ENCODE data around the gene PAM16.
A peak's percentile ranks its signal among the peaks of the same experiment; 100 is the strongest.

The PAM16 gene

DNA sequence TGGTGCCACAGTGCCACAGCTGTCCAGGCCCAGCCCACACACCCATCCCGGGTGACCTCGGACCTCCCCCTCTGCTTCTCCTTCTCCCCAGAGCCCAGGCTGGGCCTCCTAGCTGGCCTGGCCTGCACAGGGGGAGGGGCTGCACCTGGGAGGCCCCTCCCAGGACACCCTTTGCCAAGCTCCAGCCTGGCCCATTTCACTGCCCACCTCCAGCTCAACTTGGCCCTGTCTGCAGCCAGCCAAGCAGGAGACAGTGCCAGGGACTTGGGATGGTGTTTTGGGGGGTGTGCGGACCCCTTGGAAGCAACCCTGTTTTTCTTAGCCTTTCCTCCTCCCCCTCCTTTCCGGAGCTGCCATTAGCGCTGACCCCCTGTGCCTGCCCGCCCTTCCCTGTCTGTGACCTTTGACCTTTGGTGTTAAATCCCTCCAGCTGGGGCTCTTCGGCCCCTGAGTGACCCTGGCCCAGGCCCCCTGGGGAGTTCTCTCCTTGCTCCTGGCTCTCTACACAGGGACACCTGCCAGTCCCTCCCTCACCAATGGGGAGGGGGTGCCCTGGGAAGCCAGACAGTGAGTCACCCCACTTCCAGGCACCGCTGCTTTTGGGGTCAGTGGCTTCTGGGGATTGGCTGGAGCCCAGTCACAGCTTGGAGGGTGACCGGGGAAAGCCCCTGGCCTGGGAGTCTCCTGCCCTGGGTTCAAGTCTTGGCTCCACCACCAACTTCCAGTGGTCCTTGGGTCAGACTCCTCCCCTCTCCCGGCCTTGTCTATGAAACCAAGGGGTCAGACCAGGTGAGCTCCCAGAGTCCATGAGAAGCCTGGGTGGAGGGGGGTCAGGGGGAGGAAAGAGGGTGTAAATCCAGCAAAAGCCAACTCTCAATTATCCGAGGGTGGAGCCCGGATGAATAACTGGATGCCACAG, 33.3 kb downstream of the PAM16 start:
- no peak for DNase-seq

DNA sequence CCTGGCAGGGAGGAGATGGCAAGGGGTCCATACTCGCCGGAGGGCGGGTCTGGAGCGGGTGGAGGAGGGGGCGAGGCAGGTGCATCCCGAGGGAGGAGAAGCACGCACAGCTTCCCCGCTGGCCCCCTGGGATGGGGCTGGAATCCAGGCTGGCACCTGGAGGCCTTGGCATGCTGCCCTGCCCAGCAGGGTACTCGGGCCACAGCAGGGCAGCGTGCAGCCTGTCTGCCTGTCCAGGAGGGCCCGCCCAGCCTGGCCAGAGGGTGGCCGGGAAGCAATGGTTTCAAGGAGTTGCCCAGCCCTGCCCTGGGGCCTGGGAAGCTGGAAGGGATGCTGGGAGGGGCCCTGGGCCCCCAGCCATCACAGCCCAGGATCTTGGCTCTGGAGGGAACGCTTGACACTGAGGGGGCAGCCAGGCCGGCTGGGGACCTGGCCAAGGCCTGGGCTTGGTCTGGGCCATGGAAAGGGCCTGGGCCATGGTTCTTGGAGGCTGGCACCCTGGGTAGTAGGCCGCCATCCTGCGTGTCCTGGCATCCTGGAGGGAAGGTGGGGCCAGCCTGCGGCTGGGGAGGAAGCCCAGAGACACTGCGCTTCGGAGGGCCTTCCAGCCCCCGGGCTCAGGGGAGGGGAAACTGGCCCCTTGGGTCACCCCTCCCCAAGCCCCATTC, 34.1 kb downstream of the PAM16 start:
- DNase-seq = no peak

DNA sequence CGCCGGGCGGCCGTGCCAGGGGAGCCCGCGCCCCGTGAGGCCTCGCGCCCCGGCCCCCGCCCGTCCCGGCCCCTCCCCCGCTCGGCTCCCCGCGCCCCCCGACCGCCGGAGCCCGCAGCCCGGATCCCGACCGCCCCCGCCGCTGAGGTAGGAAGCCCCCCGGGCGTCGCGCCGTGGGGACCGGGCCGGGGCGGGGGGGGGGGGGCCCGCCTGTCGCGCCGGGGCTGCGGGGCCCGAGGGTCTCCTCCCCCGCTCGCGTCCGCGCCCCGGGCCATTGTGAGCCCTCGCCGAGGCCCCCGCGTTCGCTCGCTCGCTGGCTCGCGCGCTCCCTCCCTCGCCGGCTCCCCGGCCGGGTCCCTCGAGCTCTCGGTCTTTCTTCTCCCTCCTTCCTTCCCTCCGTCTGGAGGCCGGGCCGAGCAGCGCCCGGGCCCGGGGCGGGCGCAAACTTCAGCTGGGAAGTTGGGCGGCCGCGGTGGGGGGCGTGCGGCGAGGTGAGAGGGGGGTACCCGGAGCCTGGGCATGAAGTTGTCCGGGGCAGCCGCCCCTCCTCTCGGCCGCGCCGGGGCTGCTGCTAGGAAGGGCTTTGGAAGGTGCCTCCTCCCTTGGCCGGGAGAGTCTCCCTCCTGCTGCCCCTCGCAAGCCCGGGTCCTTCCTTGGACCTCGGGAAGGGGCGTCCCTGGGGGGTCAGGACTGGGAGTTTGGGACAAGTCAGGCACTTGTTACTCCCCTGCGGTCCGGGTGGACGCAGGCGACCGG, 34.8 kb downstream of the PAM16 start:
- DNase-seq = no peak

DNA sequence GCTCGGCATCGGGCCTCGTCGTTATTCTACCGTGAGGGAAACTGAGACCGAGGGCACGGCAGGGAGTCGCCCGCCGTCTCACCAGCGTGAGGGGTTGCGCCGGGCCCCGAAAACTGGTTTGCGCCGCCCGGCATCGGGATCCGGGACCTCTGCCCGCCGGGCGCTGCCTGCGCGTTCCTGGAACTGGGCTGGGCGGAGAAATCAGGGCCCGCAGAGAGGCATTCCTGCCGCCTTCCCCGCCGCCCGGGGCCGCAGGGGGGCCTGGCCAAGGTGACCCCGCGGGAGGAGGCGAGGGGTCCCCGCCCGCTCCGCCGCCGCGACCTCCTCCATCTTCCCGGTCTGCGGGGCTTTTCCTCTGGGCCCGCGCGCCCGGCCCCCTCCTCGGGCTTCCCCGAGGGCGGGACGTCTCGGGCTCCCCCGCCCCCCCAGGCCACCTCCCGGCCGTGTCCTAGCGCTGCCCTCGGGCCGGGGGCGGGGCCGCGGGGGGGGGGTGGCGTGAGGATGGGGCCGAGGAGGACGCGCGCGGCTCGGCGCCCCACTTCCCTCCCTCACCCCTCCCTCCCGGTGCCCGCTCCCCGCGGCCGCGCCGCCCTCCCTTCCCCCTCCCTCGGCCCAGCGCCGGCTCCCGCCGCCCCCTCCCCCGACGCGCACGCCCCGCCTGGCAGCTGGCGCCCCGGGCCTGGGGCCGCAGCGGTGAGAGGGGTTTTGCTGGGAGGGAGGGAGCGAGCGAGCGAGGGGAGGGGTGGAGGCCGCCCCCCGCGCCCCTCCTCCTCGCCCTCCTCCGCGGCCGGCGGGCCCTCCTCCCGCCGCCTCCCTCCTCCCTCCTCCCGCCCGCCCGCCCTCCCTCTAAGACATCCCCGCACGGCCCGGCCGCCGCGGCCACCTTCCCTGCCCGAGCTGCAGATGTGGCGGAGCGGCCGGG, 35.7 kb downstream of the PAM16 start, which contains the start of gene GLIS2:
Gene GLIS2, plus strand, starts transcription at position 882 of the 922 bp plus-strand sequence. CDS start 16,214 bp downstream, outside the sequence.
- peak; percentile 20 to 57 for DNase-seq

DNA sequence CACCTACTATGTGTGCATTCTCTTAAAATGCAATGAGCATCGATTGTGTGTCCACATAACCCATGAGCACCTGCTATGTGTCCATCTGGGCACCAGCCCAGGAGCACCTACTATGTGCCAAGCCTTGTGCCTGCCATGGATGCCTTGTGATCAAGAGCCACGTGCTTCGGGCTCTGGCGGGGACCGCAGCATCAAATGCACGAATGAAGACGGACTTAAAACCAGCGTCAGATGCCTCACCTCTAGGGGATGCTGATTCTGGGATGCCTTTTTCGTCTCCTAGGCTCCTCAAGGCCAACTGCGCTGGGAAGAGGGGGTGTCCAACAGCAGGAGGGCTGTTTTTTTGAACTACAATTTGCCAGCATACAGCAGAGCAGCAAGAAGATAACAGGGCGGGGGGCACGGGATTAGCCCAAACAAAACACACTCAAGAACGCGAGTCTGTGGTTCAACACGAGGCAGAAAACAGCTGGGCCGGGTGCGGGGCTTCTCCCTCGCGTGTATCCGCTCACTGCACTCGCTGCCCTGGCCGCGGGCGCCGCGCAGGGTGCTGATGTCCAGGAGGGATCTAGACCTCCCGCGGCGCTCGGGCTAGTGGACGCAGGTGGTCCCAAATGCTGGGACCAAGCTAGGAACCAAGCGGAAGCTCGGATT, 36.5 kb downstream of the PAM16 start:
- DNase-seq = peak in 1 of 2 donors; percentile 32

DNA sequence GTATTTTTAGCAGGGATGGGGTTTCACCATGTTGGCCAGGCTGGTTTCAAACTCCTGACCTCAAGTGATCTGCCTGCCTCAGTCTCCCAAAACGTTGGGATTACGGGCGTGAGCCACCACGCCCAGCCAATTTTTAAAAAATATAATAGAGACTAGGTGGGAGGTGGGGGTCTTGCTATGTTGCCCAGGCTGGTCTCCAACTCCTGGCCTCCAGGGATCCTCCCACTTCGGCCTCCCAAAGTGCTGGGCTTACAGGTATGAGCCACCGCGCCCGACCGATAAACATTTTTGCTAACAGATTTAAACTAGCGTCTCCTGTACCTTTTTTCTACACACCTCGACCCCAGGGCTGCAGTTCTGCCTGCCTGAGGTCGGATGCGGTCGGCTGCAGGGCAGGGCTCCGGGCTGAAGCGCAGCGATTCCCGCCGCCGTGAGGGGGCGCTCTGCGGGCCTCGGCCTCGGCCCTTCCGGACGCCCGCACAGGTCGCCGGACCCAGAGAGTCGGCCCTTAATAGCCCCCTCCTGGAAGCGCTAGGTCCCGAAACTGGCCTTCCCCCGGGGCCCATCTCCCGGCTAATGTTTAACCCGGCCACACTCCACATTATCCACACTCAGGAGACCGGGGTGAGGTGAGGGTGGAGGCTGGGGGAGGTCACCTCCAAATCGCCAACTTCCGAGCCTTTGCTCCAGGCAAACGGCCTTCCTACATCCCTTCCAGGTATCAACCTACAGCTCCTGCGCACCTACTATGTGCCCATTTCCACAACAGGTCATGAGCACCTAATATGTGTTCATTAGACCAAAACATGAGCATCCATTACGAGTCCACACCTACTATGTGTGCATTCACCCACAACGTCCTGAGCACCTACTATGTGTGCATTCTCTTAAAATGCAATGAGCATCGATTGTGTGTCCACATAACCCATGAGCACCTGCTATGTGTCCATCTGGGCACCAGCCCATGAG, 37.3 kb downstream of the PAM16 start:
- DNase-seq = peak in 1 of 2 donors; percentile 27

DNA sequence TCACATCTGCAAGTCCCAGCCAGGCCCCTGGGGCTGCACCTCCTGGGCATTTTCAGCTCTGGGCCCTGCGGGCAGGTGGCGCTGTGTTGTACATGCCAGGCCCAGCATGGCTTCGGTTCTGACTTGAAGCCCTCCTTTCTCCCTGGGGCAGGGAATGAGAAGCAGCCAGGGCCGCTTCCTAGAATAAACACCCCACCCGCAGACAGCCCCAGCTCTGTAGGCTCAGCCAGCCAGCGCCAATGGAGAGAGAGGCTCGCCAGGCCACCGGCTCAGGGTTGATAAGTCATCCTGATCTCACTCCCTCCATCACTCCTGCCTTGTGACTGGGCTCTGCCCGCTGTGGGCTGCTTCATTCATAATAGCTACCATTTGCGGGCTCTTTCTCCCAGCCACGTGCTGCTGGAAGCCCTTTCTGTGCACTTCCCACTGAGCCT, 41.3 kb downstream of the PAM16 start:
- DNase-seq = peak; percentile 63 to 68

DNA sequence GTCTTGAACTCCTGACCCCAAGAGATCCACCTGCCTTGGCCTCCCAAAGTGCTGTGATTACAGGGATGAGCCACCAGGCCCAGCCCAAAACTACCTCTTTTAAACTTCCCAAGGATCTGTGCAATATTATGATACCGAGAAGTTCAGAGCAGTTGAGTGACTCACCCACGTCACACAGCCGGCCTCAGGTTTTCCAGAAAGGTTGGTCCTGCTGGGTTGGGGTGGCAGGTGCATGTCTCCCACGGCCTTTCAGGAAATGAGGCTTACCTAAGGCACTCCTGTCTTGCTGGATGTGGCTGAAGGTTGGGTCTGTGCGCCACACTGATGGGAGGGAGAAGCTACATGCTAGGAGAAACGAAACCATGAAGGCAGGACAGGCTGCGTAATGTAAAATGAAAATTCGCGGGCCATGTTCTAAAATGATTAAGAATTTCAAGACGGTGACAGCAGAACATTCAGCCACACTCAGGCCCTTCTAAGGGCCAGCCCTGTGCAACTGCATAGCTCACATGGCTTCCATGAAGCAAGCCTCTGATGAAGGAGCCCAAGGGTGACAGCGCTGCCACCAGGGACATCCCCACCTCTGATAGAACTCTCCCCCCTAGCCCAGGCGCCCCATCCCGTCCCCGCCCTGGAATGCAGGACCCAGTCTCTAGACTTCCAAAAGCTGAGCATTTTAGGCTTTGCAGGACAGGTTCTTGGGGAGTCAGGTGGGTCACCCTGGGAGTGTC, 41.9 kb downstream of the PAM16 start:
- DNase-seq = no peak

DNA sequence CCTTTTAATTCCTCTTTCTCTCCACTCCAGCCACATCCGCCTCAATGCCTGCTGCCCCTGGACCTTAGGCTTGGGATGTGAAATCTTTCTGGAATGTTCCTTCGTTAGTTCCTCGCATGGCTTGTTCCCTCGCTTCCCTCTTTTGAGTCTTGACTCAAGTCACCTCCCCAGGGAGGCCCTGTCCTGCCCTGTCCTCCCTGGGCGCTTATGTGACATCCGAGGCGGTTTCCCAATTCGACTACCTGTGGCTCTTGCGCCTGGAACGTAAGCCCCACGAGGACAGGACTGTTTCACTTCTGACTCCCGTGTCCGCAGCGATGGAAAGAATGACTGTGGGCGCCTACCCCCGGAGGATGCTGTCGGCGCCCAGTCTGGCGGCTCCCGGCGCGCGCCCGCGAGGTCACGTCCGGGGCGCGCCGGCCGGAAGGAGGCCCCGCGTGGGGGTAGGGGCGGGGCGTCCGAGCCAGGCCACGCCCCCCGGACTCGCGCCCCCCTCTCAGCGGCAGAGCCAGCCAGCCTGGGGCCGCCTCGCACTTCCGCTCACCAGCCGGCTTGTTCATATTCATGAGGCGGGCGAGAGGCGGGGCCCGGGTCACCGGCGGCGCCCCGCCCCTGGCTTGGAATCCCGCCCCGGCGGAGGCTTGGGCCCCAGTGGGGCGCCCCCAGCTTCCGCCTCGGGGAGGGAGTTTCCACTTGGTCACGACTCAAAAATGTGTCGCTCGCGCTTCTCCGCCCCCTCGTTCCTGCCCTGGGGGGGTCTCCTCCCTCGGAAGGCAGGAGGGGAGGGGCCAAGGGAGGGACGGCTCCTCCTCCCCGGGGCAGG, 43.7 kb downstream of the PAM16 start:
- DNase-seq = peak; percentile 98

DNA sequence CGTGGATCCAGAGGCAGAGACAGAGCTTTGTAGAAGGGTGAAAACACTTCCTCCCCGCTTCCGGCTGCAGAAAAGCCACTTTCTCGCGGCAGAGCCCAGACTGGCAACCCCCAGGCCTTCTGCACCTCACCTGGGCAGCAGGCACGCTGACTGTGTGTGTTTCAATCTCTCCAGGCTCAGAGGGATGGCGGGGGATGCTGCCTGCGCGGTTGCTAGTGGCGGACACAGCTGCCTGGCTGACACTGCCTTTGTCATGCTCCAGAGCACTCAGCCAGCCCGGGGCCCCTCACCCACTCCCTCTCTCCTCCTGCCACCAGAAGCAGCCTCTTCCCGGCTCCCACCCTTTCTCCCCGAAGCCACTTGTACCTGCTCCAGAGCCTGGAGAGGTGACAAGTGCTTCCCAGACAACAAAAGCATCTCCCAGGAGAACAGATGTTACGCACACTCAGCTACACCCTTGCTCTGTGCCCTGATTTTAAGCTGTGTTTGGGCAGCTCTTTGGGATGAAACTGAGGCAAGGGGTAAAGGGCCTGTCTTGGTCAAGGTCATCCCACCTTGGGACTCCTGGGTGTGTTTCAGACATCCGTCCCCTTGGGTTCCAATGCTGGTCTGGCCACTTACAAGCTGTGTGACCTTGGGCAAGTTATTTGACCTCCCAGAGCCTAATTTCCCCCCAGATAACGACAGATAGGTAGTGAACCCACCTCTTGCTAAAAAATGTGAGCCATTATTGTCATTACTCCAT, 44.5 kb downstream of the PAM16 start:
- DNase-seq = peak; percentile 28 to 62

DNA sequence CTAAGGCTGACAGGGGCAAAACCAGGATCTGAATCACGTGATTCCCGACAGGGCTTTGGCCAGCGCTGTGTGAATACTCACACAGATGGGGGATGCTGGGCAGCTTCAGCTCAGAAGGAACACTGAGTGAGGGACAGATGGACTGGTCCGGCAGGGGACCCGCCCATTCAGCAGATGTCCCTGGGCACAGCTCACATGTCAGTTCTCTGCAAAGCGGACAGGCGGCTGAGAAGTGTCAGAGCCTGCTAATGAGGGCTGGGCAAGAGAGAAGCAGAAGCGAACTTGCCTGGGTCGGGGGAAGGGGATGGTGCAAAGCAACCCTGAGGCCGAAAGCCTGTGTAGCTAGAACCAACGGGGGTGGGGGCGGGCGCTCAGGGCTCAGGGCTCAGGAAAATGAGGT, 47.1 kb downstream of the PAM16 start:
- no peak for DNase-seq

DNA sequence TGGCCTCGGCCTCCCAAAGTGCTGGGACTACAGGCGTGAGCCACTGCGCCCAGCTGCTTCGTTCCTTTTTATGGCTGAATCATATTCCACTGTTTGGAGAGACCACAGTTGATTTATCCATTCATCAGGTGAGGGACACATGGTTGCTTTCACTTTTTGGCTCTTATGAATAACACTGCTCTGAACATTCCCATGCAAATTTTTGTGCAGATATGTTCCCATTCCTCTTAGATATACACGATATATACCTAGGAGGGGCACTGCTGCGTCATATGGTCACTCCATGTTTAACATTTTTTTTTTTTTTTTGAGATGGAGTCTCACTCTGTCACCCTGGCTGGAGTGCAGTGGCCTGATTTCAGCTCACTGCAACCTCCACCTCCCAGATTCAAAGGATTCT, 49.2 kb downstream of the PAM16 start:
- DNase-seq = no peak

DNA sequence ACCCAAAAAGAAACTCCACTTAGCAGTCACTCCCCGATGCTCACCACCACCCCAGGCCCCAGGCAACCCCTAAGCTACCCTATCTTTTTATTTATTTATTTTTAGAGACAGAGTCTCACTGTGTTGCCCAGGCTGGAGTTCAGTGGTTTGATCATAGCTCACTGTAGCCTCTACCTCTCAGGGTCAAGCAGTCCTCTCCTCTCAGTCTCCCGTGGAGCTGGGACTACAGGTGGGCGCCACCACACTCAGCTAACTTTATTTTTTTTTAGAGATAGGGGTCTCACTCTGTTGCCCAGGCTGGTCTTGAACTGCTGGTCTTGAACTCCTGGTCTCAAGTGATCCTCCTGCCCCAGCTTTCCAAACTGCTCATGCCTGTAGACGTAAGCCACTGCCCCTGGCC, 49.9 kb downstream of the PAM16 start:
- no peak for DNase-seq

DNA sequence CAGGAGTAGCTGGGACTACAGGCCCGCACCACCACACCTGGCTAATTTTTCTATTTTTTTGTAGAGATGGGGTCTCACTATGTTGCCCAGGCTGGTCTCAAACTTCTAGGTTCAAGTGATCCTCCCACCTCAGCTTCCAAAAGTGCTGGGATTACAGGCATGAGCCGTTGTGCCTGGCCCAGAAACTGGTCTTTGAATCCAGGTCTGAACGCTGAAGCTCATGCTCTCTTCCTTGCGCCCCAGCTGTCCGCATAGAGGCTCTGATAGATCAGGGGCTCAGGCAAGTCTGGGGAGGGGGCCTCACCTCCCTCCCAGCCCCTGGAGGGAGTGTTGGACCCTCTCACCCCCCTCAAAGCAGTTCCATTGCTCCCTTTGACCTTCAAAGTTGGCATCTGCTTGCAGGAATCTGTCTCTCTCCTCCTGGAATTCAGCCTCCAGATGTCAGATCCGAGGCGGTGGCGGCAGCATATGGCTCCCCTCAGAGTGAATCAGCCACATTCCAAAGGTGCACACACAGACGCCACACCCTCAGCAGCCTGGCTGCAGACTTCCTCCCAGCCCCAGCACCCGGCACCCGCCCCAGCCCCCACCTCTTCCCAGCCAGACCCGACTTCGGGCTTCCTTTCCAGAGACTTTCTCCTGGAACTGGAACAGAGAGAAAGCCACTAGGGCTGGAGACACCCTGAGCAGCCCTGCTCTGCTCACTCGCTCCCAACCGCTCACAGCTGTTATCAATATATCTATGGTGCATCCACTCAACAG, 52.2 kb downstream of the PAM16 start:
- no peak for DNase-seq

DNA sequence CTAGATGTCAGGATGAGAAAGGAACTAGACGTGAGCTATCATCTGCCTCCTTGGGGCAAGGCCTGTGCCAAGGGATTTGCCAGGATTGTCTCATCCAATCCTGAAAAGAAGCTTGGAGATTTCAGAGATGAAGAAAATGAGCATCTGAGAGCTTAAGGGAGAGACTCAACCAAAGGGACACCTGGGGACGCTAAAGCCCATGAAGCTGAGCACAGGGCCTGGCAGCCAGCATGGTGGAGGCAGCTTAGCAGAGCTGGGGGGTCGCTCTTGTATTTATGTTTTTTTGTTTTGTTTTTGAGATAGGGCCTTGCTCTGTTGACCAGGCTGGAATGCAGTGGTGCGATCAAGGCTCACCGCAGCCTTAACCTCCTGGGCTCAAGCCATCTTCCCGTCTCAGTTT, 53.6 kb downstream of the PAM16 start:
- DNase-seq = no peak

DNA sequence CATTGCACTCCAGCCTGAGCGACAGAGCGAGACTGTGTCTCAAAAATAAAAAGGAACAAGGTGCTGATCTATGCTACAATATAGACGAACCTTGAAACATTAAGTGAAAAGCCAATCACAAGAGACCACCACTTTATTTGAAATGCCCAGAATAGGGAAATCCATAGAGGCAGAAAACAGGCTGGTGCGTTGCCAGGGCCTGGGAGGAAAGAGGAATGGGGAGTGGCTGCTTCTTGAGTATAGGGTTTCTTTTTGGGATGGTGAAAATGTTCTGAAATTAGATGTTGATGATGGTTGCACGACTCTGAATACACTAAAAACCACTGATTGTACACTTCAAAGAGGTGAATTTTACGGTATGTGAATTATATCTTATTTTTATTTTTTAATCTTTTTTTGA, 55.5 kb downstream of the PAM16 start:
- DNase-seq = no peak

DNA sequence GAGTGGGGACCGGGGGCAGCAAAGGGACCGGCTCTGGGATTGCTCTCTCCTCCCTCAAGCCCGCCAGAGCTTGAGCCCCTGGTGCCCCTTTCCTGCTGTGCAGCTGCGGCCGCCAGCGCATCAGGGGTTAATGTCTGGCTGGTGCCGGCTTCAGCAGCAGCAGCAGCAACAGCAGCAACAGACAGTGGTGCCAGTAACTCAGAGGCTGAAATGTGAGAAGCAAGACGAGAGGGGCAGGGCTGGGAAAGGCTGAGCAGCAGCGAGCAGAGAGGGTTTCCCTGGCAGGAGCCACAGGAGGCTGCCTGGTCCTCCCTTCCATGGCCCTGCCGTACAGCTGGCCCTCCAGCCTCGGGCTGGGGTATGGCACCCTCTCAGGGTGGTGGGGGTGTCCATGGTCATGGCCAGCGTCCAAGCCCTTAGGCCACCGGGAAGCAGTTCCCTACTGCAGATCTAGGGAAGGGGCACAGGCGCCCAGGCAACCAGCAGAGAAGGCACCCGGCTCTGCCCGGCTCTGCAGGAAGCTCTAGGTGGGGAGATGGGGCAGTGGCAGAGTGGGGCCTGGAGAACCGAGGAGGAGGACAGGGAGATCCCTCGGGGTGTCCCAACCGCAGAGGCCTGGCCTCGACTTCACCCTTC, 57.2 kb downstream of the PAM16 start:
- DNase-seq = no peak
